ENCODE measurements around the gene TCF3. TPM values are rescaled to one million over a fixed set of nuclear protein-coding genes. Genes with fewer than 3 reads are reported as not detected.

The TCF3 gene
- total RNA-seq, 3 donors from 2014 or later: 54.4 to 57.7 (median 57.4) TPM

DNA sequence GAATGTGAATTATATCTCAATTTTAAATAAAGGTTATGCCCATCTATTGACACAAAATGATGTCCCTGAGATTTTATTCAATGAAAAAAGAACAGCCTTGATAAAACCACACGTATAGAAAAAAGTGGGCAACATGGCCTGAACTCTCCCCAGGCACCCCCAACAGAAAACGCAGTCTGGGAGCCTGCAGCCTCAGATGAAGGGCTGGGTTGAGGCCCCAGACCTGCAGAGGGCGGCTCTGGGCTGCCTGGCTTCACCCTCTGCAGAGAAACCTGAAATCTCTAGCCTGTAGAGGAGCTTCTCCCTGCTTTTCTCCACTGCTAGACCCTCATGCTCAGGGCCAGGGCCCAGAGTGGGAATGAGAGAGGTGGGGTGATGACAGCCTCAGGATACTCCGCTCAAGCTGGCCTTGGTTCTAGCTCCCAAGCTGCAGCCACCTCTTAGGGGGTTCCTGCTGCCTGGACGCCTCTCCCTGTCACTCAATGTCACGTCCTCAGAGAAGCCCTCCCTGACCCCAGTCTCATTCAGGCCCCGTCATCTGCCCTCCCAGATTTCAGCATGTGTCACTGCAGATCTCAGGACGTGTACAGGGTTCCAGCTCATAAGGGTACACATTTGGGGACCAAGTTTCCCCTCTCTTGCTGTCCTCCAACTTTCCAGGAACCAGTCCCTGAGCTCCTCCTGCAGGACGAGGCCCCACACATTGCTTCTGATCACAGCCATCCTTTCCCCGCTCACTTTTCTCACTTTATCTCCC is 61.6 kb downstream of the TCF3 start:
- Histone ChIP-seq H3K9me3 (no peaks in the 10 kb centered on the region), H3K4me1 (ENCODE audit: low read depth) (peaks cover 14% of the 10 kb centered on the region), H3K4me3 (no peak overlapping the region), H3K36me3 (ENCODE audit: low read depth) (no peaks in the 10 kb centered on the region)
- TF ChIP-seq CTCF (IDR thresholded peaks at IDR 0.05): no peak
- intact Hi-C loops (cut with DNase I, micrococcal nuclease): no loop called here
- DNase-seq (no peak), ATAC-seq (no peak)

DNA sequence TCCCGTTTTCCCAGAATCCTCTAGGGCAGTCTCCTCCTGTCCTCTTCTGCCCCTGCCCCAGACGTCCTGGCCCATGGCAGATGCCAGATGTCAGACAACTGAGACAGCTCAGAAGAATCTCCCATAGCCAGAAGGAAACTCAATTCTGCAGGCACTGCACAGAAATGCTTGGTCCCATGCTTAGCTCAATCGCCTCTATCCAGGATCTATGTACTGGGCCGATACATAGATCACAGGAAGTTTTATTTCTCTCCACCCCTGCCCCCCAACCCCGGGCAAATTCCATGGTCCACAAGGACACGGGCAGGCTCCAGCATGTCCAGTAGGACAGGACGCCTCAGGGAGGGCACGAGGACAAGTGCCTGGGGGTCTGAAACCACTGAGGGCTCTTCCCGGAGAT is 64.5 kb downstream of the TCF3 start:
- ATAC-seq (no peak), DNase-seq (no peak)
- intact Hi-C loops (cut with DNase I, micrococcal nuclease): no loop called here
- no peak for TF ChIP-seq CTCF (IDR thresholded peaks at IDR 0.05)
- H3K9me3 ChIP-seq: no peaks in the 10 kb centered on the region
- peaks cover 14% of the 10 kb centered on the region for H3K4me1 ChIP-seq (ENCODE audit: low read depth)
- H3K36me3 ChIP-seq (ENCODE audit: low read depth): no peaks in the 10 kb centered on the region
- H3K4me3 ChIP-seq: no peak overlapping the region

GRCh38 chr19:1585243-1585580 is 67.2 kb downstream of the TCF3 start:
- no peak overlapping the region for H3K4me3 ChIP-seq
- H3K9me3 ChIP-seq: no peaks in the 10 kb centered on the region
- ATAC-seq (no peak), DNase-seq (no peak)
- H3K36me3 ChIP-seq (ENCODE audit: low read depth): no peaks in the 10 kb centered on the region
- no peak for TF ChIP-seq CTCF (IDR thresholded peaks at IDR 0.05)
- H3K4me1 ChIP-seq (ENCODE audit: low read depth): no peaks in the 10 kb centered on the region
- intact Hi-C loops (cut with DNase I, micrococcal nuclease): no loop called here

DNA sequence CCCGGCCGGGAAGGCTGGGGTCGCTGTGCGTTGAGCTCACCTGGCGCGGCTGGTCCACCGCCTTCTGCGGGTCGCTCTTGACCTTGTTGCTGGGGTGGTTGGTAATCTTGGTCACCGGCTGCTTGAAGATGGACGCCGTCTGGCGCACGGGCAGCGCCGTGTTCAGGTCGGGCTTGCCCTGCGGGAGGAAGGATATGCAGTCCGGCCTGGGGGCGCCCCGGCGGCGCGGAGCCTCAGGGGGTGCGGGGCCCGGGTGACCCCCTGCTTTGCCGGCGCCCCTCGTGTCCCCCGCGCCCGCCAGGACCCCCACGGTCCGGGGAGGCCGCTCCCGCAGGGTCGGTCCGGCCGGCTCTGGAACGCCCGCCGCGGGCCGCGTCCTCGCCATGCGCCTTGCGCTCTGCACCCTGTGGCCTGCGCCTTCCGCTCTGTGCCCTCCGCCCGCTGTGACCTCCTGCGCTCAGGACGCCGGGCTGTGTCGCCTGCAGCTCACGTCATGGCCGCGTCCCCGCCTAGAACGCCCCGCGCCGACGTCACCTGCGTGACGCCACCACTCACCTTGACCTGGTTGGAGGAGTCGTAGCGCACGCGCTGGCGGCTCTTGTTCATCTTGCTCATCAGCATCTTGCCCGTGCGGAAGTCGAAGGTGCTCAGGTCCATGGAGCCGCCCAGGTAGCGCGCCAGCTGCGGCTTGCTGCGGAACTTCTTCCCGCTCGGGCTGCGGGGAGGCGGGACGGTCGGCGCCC is 67.7 kb downstream of the TCF3 start:
- TF ChIP-seq CTCF (IDR thresholded peaks at IDR 0.05): no peak
- intact Hi-C loops (cut with DNase I, micrococcal nuclease): no loop called here
- Histone ChIP-seq H3K4me1 (ENCODE audit: low read depth) (no peaks in the 10 kb centered on the region), H3K36me3 (ENCODE audit: low read depth) (no peaks in the 10 kb centered on the region), H3K4me3 (no peak overlapping the region), H3K9me3 (no peaks in the 10 kb centered on the region)
- no peak for ATAC-seq
- DNase-seq: no peak

- intact Hi-C loops (cut with DNase I, micrococcal nuclease): no loop called here
- Histone ChIP-seq H3K9me3 (no peaks in the 10 kb centered on the region), H3K4me3 (no peak overlapping the region), H3K36me3 (ENCODE audit: low read depth) (no peaks in the 10 kb centered on the region), H3K4me1 (ENCODE audit: low read depth) (no peaks in the 10 kb centered on the region)
- ATAC-seq (no peak), DNase-seq (no peak)
- no peak for TF ChIP-seq CTCF (IDR thresholded peaks at IDR 0.05)
These were observed 70.2 kb downstream of the TCF3 start for GRCh38 chr19:1582201-1582600.
